Smooth muscle cell (in vitro differentiated cells): ENCODE measurements around the gene STK40. TPM values are rescaled to one million over a fixed set of nuclear protein-coding genes. Genes with fewer than 3 reads are reported as not detected.

Source experiments
- DNase-seq: peaks from one replicate; lab custom pipeline; 2025; ENCODE audit not compliant: unreplicated experiment; lab: John Stamatoyannopoulos, UW
- H2AFZ ChIP-seq: fragments of 200-600 bp; sonication (generic); 2 replicates; pipeline ENCODE4 v1.6.0; 2016; ENCODE audit warnings: antibody characterized with exemption, low read depth, mild to moderate bottlenecking
- H3F3A ChIP-seq: fragments of 200-600 bp; sonication (generic); 2 replicates; pipeline ENCODE4 v1.6.0; 2017; ENCODE audit warnings: antibody characterized with exemption, low read depth
- H3K27ac ChIP-seq: fragments of 200-600 bp; sonication (generic); 2 replicates; pipeline ENCODE4 v1.5.1; 2016; ENCODE audit warnings: low read depth, mild to moderate bottlenecking
- H3K27me3 ChIP-seq: fragments of 200-600 bp; sonication (generic); 2 replicates; pipeline ENCODE4 v1.6.1; 2016; ENCODE audit warnings: low read depth, mild to moderate bottlenecking
- H3K36me3 ChIP-seq: fragments of 200-600 bp; sonication (generic); 2 replicates; pipeline ENCODE4 v1.5.1; 2016; ENCODE audit warnings: low read depth
- H3K4me1 ChIP-seq: fragments of 200-600 bp; sonication (generic); 2 replicates; pipeline ENCODE4 v1.5.1; 2016; ENCODE audit warnings: low read depth
- H3K4me2 ChIP-seq: fragments of 200-600 bp; sonication (generic); 2 replicates; pipeline ENCODE4 v1.6.0; 2016; ENCODE audit warnings: mild to moderate bottlenecking
- H3K4me3 ChIP-seq: fragments of 200-600 bp; sonication (generic); 2 replicates; pipeline ENCODE4 v1.5.1; 2016; ENCODE audit warnings: mild to moderate bottlenecking
- H3K79me2 ChIP-seq: fragments of 200-600 bp; sonication (generic); 2 replicates; pipeline ENCODE4 v1.6.0; 2016; ENCODE audit warnings: low read depth, mild to moderate bottlenecking
- H3K9ac ChIP-seq: fragments of 200-600 bp; sonication (generic); 2 replicates; pipeline ENCODE4 v1.6.0; 2016; ENCODE audit warnings: low read depth
- H3K9me3 ChIP-seq: fragments of 200-600 bp; sonication (generic); replicated peaks from 2 replicates; pipeline ENCODE4 v1.5.1; 2016; ENCODE audit warnings: low read depth
- H4K20me1 ChIP-seq: fragments of 200-600 bp; sonication (generic); 2 replicates; pipeline ENCODE4 v1.6.0; 2016; ENCODE audit warnings: low read depth
- CTCF ChIP-seq: fragments of 200-600 bp; sonication (generic); IDR thresholded peaks from 2 replicates; pipeline ENCODE4 v1.5.1; 2017; ENCODE audit warnings: borderline replicate concordance, mild to moderate bottlenecking, antibody characterized with exemption; ENCODE audit not compliant: insufficient read depth, poor library complexity, severe bottlenecking
- WGBS: methylation state at CpG from one replicate; pipeline ENCODE4 v1.1.7; 2016; ENCODE audit warnings: low lambda C conversion rate; 5-methylcytosine and 5-hydroxymethylcytosine counted together
- polyA plus RNA-seq: library from polyadenylated mRNA; unstranded; fragments of >200 nt; fragmentation: Nextera tagmentation; extraction: Ambion mirVana; gene quantifications from 2 replicates; pipeline ENCODE4 v1.2.1, GENCODE V29; 2016
- total RNA-seq: library from RNA; depleted of rRNA; stranded (reverse); fragments of >200 nt; gene quantifications from 2 replicates; pipeline ENCODE4 v1.2.3, GENCODE V29; 2014

Gene STK40
- total and polyA plus RNA-seq, 2 experiments from 2014 or later, result 8.4 to 18.8 TPM

GRCh38 chr1:36377791-36378492 is 7.8 kb downstream of the STK40 start:
- TF ChIP-seq CTCF, result no peak
- Histone ChIP-seq H3K27me3 (no peaks in the 10 kb centered on the region), H3K4me1 (peaks cover 14% of the 10 kb centered on the region), H3F3A (peaks cover 25% of the 10 kb centered on the region), H3K4me3 (no peak overlapping the region), H3K27ac (no peak overlapping the region), H2AFZ (no peak overlapping the region), H3K79me2 (peaks cover 77% of the 10 kb centered on the region), H4K20me1 (peaks cover 50% of the 10 kb centered on the region), H3K4me2 (no peak overlapping the region), H3K36me3 (no peaks in the 10 kb centered on the region), H3K9ac (no peak overlapping the region), H3K9me3 (no peaks in the 10 kb centered on the region)
- no peak for DNase-seq
- WGBS, result 95% methylated on average over 4 of the region's 4 CpGs

GRCh38 chr1:36372617-36373016 is 13.1 kb downstream of the STK40 start:
- TF ChIP-seq CTCF, result no peak
- H2AFZ ChIP-seq, result no peak overlapping the region
- H3K9me3 ChIP-seq, result no peaks in the 10 kb centered on the region
- peak overlapping the region; percentile 78 for H3K4me2 ChIP-seq
- no peak for DNase-seq
- 30% methylated on average over 3 of the region's 3 CpGs for WGBS
- peaks cover 23% of the 10 kb centered on the region for H3K4me1 ChIP-seq
- H3K27ac ChIP-seq, result peak overlapping the region; percentile 96
- H3K36me3 ChIP-seq, result no peaks in the 10 kb centered on the region
- H3K4me3 ChIP-seq, result no peak overlapping the region
- peaks cover 19% of the 10 kb centered on the region for H4K20me1 ChIP-seq
- peak overlapping the region; percentile 75 for H3K9ac ChIP-seq
- peaks cover 42% of the 10 kb centered on the region for H3F3A ChIP-seq
- peaks cover 68% of the 10 kb centered on the region for H3K79me2 ChIP-seq
- no peaks in the 10 kb centered on the region for H3K27me3 ChIP-seq

- Histone ChIP-seq H2AFZ (no peak overlapping the region), H3K4me2 (no peak overlapping the region), H3K79me2 (peaks cover 47% of the 10 kb centered on the region), H3K27ac (no peak overlapping the region), H3K9ac (no peak overlapping the region), H3K9me3 (no peaks in the 10 kb centered on the region), H3K4me3 (no peak overlapping the region), H3K4me1 (peaks cover 32% of the 10 kb centered on the region), H3F3A (peaks cover 38% of the 10 kb centered on the region), H4K20me1 (peaks cover 16% of the 10 kb centered on the region), H3K27me3 (no peaks in the 10 kb centered on the region), H3K36me3 (no peaks in the 10 kb centered on the region)
- peak; percentile 45 for DNase-seq
- TF ChIP-seq CTCF, result peak; percentile 84
- 68% methylated on average over 7 of the region's 7 CpGs for WGBS
Observed at GRCh38 chr1:36369061-36369861, 16.5 kb downstream of the STK40 start.
